Measurements from ENCODE around the gene DNAH17. TPM values are rescaled to one million over a fixed set of nuclear protein-coding genes. Genes with fewer than 3 reads are reported as not detected.

Gene DNAH17
- total RNA-seq, 1 experiment from 2014 or later, result 0.18 TPM

GRCh38 chr17:78444392-78444791, 132.8 kb downstream of the DNAH17 start:
- ATAC-seq (no peak), DNase-seq (ENCODE audit: low read depth, low spot score) (no peak)
- intact Hi-C loops (cut with micrococcal nuclease; ENCODE audit: unreplicated experiment) (no loop called here), in situ Hi-C loops (cut with HindIII; ENCODE audit: low pct_unique_long_range_greater_than_20kb, low sequenced_read_pairs) (no loop called here)
- no peaks in the 10 kb centered on the region for H3K4me1 ChIP-seq (ENCODE audit: control insufficient read depth, insufficient read depth, low read length)
- no peak overlapping the region for H3K4me3 ChIP-seq (ENCODE audit: low read depth in 2 of 2, low read length in 2 of 2)
- ChIA-PET CTCF (interaction anchor here (1.2 kb wide), 1 partner anchor 9 kb away, joined by 7 read pairs; no protein-coding TSS in a partner anchor), POLR2A (no interaction called here)
- H3K27me3 ChIP-seq (ENCODE audit: control insufficient read depth, insufficient read depth, low read length), result no peaks in the 10 kb centered on the region
- BruUV-seq (replicated peaks), result no TSS peak
- H3K9me3 ChIP-seq (ENCODE audit: control insufficient read depth, insufficient read depth, low read depth, low read length), result no peaks in the 10 kb centered on the region
- H3K36me3 ChIP-seq (ENCODE audit: control insufficient read depth, insufficient read depth, low read length), result no peaks in the 10 kb centered on the region
- TF ChIP-seq SIN3A (IDR thresholded peaks at IDR 0.05; ENCODE audit: borderline replicate concordance, insufficient read depth, low read depth, low read length), result no peak
- no peak for TF ChIP-seq TCF7L2 (IDR thresholded peaks at IDR 0.05; ENCODE audit: low read depth, low read length)
- no peak for TF ChIP-seq CTCF (IDR thresholded peaks at IDR 0.05)
- TF ChIP-seq POLR2AphosphoS5 (IDR thresholded peaks at IDR 0.05; ENCODE audit: low read depth, low read length), result no peak
- TF ChIP-seq, protein P1, sequence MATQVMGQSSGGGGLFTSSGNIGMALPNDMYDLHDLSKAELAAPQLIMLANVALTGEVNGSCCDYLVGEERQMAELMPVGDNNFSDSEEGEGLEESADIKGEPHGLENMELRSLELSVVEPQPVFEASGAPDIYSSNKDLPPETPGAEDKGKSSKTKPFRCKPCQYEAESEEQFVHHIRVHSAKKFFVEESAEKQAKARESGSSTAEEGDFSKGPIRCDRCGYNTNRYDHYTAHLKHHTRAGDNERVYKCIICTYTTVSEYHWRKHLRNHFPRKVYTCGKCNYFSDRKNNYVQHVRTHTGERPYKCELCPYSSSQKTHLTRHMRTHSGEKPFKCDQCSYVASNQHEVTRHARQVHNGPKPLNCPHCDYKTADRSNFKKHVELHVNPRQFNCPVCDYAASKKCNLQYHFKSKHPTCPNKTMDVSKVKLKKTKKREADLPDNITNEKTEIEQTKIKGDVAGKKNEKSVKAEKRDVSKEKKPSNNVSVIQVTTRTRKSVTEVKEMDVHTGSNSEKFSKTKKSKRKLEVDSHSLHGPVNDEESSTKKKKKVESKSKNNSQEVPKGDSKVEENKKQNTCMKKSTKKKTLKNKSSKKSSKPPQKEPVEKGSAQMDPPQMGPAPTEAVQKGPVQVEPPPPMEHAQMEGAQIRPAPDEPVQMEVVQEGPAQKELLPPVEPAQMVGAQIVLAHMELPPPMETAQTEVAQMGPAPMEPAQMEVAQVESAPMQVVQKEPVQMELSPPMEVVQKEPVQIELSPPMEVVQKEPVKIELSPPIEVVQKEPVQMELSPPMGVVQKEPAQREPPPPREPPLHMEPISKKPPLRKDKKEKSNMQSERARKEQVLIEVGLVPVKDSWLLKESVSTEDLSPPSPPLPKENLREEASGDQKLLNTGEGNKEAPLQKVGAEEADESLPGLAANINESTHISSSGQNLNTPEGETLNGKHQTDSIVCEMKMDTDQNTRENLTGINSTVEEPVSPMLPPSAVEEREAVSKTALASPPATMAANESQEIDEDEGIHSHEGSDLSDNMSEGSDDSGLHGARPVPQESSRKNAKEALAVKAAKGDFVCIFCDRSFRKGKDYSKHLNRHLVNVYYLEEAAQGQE (IDR thresholded peaks at IDR 0.05; ENCODE audit: insufficient read depth in 1 of 2, low read depth in 2 of 2, low read length in 1 of 2), result no peak
- no peak overlapping the region for H3K27ac ChIP-seq (ENCODE audit: low read length)

DNA sequence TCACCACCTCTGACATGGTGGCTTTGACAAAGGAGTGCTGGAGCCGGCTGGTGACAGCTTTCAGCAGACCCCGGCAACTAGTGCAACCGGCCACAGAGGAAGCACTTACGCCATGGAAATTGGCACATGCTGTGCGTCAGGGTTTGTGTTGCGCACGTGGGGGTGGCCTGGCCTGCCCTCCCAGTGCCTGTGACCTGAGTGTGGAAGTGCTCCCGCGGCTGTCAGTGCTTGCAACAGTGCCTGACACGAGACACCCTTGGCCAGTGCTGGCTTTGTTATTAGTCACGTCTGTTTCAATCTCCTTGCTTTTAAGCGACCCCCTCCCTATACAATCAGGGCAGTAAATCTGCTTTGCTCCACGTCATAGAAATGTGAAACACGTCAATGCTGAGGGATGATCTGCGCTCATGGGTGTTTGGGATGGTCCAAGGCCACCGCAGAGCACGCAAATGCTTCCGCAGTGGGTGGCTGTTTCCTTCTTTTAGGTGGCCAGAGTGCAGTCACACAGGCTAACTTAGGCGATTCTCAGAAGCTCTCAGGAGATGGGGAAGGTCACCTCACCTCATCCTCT, 134.5 kb downstream of the DNAH17 start:
- in situ Hi-C loops (cut with HindIII; ENCODE audit: low pct_unique_long_range_greater_than_20kb, low sequenced_read_pairs), result no loop called here
- intact Hi-C loops (cut with micrococcal nuclease; ENCODE audit: unreplicated experiment), result no loop called here
- ATAC-seq, result no peak
- no peak for DNase-seq (ENCODE audit: low read depth, low spot score)
- H3K4me1 ChIP-seq (ENCODE audit: control insufficient read depth, insufficient read depth, low read length), result no peaks in the 10 kb centered on the region
- no peaks in the 10 kb centered on the region for H3K9me3 ChIP-seq (ENCODE audit: control insufficient read depth, insufficient read depth, low read depth, low read length)
- no peaks in the 10 kb centered on the region for H3K27me3 ChIP-seq (ENCODE audit: control insufficient read depth, insufficient read depth, low read length)
- H3K36me3 ChIP-seq (ENCODE audit: control insufficient read depth, insufficient read depth, low read length), result no peaks in the 10 kb centered on the region
- no peak overlapping the region for H3K4me3 ChIP-seq (ENCODE audit: low read depth in 2 of 2, low read length in 2 of 2)
- no TSS peak for BruUV-seq (replicated peaks)
- TF ChIP-seq POLR2AphosphoS5 (IDR thresholded peaks at IDR 0.05; ENCODE audit: low read depth, low read length), result no peak
- TF ChIP-seq CTCF (IDR thresholded peaks at IDR 0.05), result no peak
- TF ChIP-seq SIN3A (IDR thresholded peaks at IDR 0.05; ENCODE audit: borderline replicate concordance, insufficient read depth, low read depth, low read length), result no peak
- no peak for TF ChIP-seq TCF7L2 (IDR thresholded peaks at IDR 0.05; ENCODE audit: low read depth, low read length)
- TF ChIP-seq, protein P1 (IDR thresholded peaks at IDR 0.05; ENCODE audit: insufficient read depth in 1 of 2, low read depth in 2 of 2, low read length in 1 of 2), result no peak
- ChIA-PET POLR2A (no interaction called here), CTCF (no interaction called here)
- no peak overlapping the region for H3K27ac ChIP-seq (ENCODE audit: low read length)
